GM18868 (cell line): Measurements from ENCODE around the gene APOH.

Experiments
- ATAC-seq: cut with Tn5 transposase; IDR thresholded peaks from one replicate; pipeline ENCODE4 v1.9.1; 2021; ENCODE audit warnings: mild to moderate bottlenecking, moderate library complexity; ENCODE audit not compliant: unreplicated experiment

Gene APOH

GRCh38 chr17:66198242-66198641, 31.0 kb downstream of the APOH start:
- ATAC-seq: no peak

- ATAC-seq: no peak
Observed at GRCh38 chr17:66192378-66192687, 36.9 kb downstream of the APOH start.

GRCh38 chr17:66191593-66192377, 37.4 kb downstream of the APOH start, which contains the start of gene CEP112:
TSS of gene CEP112 (minus strand) at chr17:66192133.
- peak; percentile 78 for ATAC-seq

- ATAC-seq: no peak
Observed at GRCh38 chr17:66190738-66191592, 38.2 kb downstream of the APOH start.

- ATAC-seq: no peak
Observed at GRCh38 chr17:66187718-66188117, 41.5 kb downstream of the APOH start.

- ATAC-seq: no peak
Observed at GRCh38 chr17:66185862-66186261, 43.4 kb downstream of the APOH start.

- ATAC-seq: no peak
Observed at GRCh38 chr17:66184392-66184791, 44.8 kb downstream of the APOH start.

GRCh38 chr17:66183529-66183928, 45.7 kb downstream of the APOH start:
- no peak for ATAC-seq

- no peak for ATAC-seq
Observed at GRCh38 chr17:66178642-66179041, 50.6 kb downstream of the APOH start.

- no peak for ATAC-seq
Observed at GRCh38 chr17:66177048-66177447, 52.2 kb downstream of the APOH start.

GRCh38 chr17:66175892-66176291, 53.3 kb downstream of the APOH start:
- ATAC-seq: no peak

- ATAC-seq: no peak
Observed at GRCh38 chr17:66172691-66173223, 56.5 kb downstream of the APOH start.

GRCh38 chr17:66172144-66172543, 57.1 kb downstream of the APOH start:
- no peak for ATAC-seq

GRCh38 chr17:66171692-66172091, 57.5 kb downstream of the APOH start:
- no peak for ATAC-seq

GRCh38 chr17:66171172-66171571, 58.0 kb downstream of the APOH start:
- ATAC-seq: no peak

GRCh38 chr17:66169839-66170238, 59.4 kb downstream of the APOH start:
- ATAC-seq: no peak

- no peak for ATAC-seq
Observed at GRCh38 chr17:66167189-66167815, 61.9 kb downstream of the APOH start.

- no peak for ATAC-seq
Observed at GRCh38 chr17:66165537-66166123, 63.6 kb downstream of the APOH start.
